Liver (tissue), 3 donors: Measurements from ENCODE around the gene AOPEP.

Experiments
- CTCF ChIP-seq: fragments of 150-350 bp; IDR thresholded peaks from 2 replicates; pipeline ENCODE4 v1.5.1; 2017; ENCODE audit warnings: improper control_type of control experiment, low read depth, low read length; ENCODE audit not compliant: missing input control
- EGR1 ChIP-seq, 2 donors: IDR thresholded peaks; 2 replicates each; pipeline ENCODE4 v1.6.1; 2016 to 2018; ENCODE audit warnings: antibody characterized with exemption in 2 of 2, low read depth in 2 of 2
- FOXA1 ChIP-seq: IDR thresholded peaks from 2 replicates; pipeline ENCODE4 v1.6.1; 2016; ENCODE audit warnings: antibody characterized with exemption
- HNF4A ChIP-seq, 2 donors: conservative IDR thresholded peaks; 2 replicates each; pipeline ENCODE4 v1.6.1; 2016; ENCODE audit warnings: antibody characterized with exemption in 2 of 2, mild to moderate bottlenecking in 2 of 2
- JUND ChIP-seq, 2 donors: IDR thresholded peaks; 2 replicates each; pipeline ENCODE4 v1.6.1; 2016; ENCODE audit warnings: antibody characterized with exemption in 2 of 2
- NR2F2 ChIP-seq: IDR thresholded peaks from 2 replicates; pipeline ENCODE4 v1.6.1; 2016; ENCODE audit warnings: antibody characterized with exemption
- REST ChIP-seq: IDR thresholded peaks from 2 replicates; pipeline ENCODE4 v1.6.1; 2016; ENCODE audit warnings: antibody characterized with exemption, mild to moderate bottlenecking
- TF ChIP-seq, protein P1 (sequence below): IDR thresholded peaks from 2 replicates; pipeline ENCODE4 v1.6.1; 2016; ENCODE audit warnings: antibody characterized with exemption
- donor health status: healthy.
- donor health status: healthy.

- TF ChIP-seq CTCF (no peak), EGR1 (IDR thresholded peaks at IDR 0.05; ENCODE audit: low read depth in 2 of 2) (no peak), REST (no peak), HNF4A (conservative IDR thresholded peaks at IDR 0.05) (no peak), JUND (IDR thresholded peaks at IDR 0.05) (no peak), NR2F2 (no peak), FOXA1 (no peak)
- TF ChIP-seq, protein P1, sequence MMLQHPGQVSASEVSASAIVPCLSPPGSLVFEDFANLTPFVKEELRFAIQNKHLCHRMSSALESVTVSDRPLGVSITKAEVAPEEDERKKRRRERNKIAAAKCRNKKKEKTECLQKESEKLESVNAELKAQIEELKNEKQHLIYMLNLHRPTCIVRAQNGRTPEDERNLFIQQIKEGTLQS = no peak
Observed at GRCh38 chr9:95093586-95093985, 367.1 kb downstream of the AOPEP start.
